ENCODE results near the gene SEC31B.

The SEC31B gene

GRCh38 chr10:100490531-100490930 lies 29.1 kb downstream of the SEC31B start:
- no peak for DNase-seq

GRCh38 chr10:100489396-100489795 lies 30.3 kb downstream of the SEC31B start:
- DNase-seq: no peak

GRCh38 chr10:100487529-100487928 lies 32.1 kb downstream of the SEC31B start:
- no peak for DNase-seq

GRCh38 chr10:100485801-100486495 lies 33.7 kb downstream of the SEC31B start:
- DNase-seq: no peak

GRCh38 chr10:100485366-100485765 lies 34.3 kb downstream of the SEC31B start:
- DNase-seq: no peak

GRCh38 chr10:100483876-100484666 lies 35.6 kb downstream of the SEC31B start:
- no peak for DNase-seq

- DNase-seq: no peak
Observed at GRCh38 chr10:100482834-100483185, 36.9 kb downstream of the SEC31B start.

GRCh38 chr10:100482181-100482833 lies 37.4 kb downstream of the SEC31B start:
- DNase-seq: peak; percentile 75

GRCh38 chr10:100481462-100482081 lies 38.1 kb downstream of the SEC31B start:
- peak; percentile 78 for DNase-seq

GRCh38 chr10:100480002-100480401 lies 39.7 kb downstream of the SEC31B start:
- no peak for DNase-seq

GRCh38 chr10:100479037-100479436 lies 40.6 kb downstream of the SEC31B start:
- no peak for DNase-seq

- no peak for DNase-seq
Observed at GRCh38 chr10:100477970-100478369, 41.7 kb downstream of the SEC31B start.

- DNase-seq: no peak
Observed at GRCh38 chr10:100470367-100470766, 49.3 kb downstream of the SEC31B start.

- no peak for DNase-seq
Observed at GRCh38 chr10:100469756-100470155, 49.9 kb downstream of the SEC31B start.

- DNase-seq: no peak
Observed at GRCh38 chr10:100468978-100469377, 50.7 kb downstream of the SEC31B start.

GRCh38 chr10:100468322-100468721 lies 51.3 kb downstream of the SEC31B start:
- DNase-seq: no peak

GRCh38 chr10:100462709-100463108 lies 57.0 kb downstream of the SEC31B start, which contains the start of gene WNT8B:
Gene WNT8B (plus strand): TSS chr10:100463009. CDS start chr10:100463169, 160 bp downstream.
- no peak for DNase-seq

- no peak for DNase-seq
Observed at GRCh38 chr10:100448951-100449350, 70.7 kb downstream of the SEC31B start.

GRCh38 chr10:100447663-100448062 lies 72.0 kb downstream of the SEC31B start:
- no peak for DNase-seq

GRCh38 chr10:100446130-100446761 lies 73.4 kb downstream of the SEC31B start:
- no peak for DNase-seq

- DNase-seq: no peak
Observed at GRCh38 chr10:100442548-100442947, 77.1 kb downstream of the SEC31B start.

GRCh38 chr10:100438674-100439315 lies 80.9 kb downstream of the SEC31B start:
- DNase-seq: no peak

Data from NCI-H526 treated with DMSO at 0.1 percent for 48 hours (cell line).